Stimulated activated naive CD4-positive, alpha-beta T cell treated with Interleukin-2 at 50 U/mL for 16 hours (primary cell): Measurements from ENCODE around the gene STX1A.

Experiments used
- DNase-seq: peaks from one replicate; lab custom pipeline; 2025; lab: John Stamatoyannopoulos, UW

The STX1A gene

DNA sequence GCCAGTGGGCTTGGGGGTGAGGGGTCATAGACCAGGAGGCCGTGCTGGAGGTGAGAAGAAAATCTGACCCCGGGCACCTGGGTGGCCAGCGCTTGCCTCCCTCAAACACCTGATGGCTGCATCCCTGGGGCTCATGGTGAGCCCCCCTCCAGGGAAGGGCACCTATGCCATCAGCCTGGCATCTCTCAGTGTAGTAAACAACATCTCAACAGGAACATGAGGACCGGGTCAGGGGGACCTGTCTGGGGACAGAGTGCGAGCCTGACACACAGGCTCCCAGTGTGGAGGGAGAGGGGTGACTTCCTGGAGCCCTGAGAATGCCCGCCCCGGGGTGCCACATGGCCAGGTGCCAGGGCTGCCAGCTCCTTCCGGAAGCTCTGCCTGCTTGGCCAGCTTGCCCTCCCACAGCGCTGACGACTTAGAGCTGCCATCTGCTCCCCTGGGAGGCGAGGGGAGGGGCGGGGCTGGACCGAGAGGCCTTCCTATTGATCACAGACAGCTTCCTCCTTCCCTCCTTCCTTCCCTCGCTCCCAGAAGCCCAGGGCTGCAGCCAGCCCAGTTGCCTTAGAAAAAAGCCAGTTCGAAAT lies 12.3 kb downstream of the STX1A start:
- DNase-seq = no peak

DNA sequence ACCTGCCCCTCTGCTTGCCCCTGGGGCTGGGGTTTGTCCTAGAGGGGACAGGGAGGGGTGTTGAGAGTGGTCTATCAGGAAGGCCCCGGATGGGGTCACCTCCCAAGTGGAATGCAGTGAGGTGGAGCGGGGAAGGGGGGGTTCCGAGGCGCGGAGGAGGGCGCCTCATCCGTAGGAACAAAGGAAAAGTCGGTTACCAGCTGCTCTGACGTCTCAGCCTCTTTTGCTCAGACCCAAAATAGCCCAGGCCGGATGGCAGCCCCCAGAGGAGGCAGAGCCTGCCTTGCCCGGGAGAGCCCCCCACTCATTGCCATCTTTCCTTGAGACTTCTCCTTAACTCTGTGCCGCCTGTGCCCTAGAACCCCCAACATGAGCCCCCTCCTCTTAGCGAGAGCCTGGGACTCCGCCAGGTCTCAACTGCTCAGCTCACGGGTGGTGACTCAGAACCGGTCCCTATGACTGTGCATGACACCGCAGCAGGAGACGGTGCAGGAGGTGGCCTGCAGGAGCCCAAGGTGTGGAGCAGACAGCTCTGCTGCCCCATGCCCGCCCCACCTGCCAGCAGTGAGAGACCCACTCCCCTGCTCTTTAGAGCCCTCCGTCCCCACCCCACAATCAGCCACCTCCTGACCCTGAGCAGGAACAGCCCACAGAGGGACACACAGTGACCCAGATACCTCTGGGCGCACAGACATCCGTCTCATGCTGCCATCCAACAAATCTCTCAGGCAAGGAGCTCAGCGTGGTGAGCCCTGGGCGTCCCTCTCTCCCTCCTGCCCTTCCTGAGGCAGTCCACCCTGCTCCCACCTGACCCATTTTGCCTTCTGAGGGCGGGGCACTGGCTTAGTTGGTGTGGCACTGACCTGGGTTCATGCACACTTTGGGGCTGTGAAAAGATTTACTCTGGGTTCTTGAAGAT lies 13.1 kb downstream of the STX1A start:
- DNase-seq = peak; percentile 38

DNA sequence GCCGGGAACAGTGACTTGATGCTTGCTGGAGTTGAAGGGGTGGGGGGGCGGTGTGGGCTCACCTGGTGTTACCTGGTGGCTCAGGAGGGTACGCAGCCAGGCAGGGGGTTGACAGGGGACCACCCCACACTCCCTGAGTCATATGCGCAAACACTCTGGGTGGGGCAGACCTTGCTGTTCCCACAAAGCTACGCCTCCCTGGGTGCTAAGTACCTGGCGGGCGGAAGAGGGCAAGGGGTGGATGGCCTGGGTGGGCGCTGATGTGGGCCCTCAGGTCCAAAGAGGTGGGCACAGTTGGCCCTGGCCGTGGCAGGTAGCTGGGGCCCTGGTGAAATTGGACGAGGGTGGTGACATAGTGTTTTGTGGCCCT lies 13.9 kb downstream of the STX1A start:
- no peak for DNase-seq

DNA sequence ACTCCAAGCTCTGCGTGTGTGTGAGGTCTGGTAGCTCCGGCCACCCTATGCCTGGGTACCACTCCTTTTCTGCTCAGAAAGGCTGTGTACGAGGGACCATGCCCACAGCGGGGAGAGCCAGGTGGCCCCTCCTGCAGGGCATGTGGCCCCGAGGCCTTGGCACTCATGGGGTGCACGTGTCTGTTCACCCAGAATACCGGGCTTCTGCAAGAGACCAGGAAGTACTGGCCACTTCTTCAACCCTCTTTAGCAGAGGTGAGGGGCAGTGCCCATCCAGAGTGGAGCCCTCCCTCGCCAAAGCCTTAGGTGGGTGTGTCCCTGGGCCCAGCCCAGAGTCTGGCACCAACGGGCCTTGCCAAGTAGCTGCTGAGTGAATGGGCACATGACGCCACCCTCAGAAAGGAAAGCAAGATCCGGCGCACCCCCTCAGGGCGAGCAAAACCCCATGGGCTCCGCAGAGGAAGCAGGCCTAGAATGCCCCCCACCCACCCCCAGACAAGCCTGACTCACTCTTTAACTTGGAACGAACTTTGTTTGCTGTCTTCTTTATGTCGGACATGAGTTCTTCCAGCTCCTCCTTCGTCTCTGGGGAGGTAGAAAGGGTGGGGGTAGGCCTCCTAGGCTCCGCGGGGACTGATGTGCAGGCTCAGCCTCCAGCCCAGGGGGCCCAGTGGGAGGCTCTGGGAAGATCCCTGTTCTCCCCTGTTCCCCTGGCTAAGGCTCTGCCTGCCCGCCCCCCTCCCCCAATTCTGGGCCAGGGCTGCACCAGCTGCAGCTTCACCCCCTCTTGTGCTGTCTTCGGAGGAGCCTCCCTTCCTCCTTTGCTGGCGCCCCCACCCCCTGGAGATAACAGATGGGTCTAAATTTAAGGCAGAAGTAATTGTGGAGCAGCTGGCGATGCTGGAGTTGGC lies 14.6 kb downstream of the STX1A start:
- DNase-seq = no peak

DNA sequence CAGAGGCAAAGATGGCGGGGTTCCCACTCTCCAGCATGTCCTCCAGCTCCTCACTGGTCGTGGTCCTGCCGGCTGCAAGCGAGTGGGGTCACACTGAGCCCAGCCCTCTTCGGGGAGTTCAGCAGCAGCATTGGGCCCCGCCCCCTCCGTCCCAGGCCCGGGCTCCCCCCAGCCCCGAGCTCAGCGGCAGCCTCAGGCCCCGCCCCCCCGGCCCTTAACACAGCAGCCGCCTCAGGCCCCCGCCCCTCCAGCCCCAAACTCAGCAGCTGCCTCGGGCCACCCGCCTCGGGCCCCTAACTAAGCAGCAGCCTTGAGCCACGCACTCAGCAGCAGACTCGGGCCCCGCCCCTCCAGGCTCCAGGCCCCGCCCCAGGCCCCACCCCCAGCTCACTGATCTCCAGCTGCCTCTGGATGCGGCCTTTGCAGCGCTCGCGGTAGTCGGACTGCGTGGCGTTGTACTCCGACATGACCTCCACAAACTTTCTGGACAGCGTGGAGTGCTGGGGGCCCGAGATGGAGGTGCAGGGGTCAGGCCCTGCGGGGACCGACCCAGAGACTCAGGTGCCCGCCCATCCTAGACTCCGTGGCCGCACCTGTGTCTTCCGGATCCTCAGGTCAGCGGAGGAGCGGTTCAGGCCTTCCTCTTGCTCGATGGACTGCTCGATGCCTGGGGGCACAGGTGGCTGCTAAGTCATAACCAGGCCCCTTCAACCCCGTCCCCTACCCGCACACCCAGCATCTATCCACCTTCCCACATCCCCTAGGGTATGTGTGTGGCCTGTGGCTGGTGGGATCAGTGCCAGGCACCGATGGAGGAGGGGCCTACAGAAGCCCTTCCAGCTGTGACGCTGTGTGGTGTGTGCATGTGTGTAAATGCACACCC lies 15.5 kb downstream of the STX1A start:
- peak; percentile 17 for DNase-seq

DNA sequence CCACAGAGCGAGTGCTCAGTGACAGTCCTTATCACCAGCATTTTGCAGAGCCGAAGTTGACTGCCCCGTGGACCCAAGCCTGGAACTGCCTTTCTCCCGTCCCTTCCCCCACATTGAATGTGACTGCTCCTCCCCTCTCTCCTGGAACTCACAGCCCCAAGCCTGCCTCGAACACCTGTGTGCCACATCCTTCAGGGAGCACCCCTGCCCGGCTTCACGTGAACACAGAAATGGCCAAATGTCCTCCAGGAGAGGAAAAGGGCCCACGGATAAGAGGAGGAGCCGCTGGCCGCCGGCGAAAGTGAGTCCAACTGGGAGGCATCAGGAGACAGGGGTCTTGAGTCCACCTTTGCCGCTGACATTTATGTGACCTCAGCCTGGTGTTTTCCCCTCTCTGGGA lies 16.2 kb downstream of the STX1A start:
- no peak for DNase-seq

DNA sequence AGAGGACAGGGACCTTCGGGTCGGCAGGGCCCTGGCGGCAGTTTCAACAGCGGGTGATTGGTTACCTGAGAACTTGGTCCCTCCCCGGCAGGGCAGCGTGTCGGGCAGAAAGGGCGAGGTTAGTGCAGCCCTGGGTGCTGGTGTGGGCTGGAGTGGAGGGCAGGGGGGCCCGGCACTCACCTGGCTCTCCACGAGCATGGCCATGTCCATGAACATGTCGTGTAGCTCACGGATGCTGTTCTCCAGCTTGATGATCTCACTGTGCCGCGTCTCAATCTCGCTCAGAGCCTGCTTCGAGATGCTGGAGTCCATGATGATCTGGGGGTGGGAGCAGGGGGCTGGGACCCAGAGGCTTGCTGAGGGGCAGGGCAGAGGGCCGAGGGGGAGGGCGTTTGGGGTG lies 16.8 kb downstream of the STX1A start:
- no peak for DNase-seq

DNA sequence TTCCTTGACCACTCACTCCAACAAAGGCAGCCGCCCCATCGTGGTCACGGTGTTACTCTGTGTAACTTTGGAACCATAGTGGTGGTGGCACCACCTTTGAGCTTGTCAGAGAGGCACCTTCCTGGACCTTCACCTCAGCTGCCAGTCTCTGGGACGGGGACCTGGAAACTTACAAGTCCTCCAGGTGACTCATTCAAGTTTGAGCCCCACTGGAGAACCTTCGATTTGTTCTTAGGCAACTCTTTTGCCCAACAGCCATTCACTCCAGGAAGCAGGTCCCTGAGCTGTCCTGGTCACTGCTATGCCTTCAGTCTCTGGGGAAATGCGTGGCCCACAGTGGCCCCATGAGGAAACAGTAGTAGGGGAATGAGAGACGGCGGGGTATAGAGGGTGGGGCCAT lies 17.2 kb downstream of the STX1A start:
- DNase-seq = no peak

DNA sequence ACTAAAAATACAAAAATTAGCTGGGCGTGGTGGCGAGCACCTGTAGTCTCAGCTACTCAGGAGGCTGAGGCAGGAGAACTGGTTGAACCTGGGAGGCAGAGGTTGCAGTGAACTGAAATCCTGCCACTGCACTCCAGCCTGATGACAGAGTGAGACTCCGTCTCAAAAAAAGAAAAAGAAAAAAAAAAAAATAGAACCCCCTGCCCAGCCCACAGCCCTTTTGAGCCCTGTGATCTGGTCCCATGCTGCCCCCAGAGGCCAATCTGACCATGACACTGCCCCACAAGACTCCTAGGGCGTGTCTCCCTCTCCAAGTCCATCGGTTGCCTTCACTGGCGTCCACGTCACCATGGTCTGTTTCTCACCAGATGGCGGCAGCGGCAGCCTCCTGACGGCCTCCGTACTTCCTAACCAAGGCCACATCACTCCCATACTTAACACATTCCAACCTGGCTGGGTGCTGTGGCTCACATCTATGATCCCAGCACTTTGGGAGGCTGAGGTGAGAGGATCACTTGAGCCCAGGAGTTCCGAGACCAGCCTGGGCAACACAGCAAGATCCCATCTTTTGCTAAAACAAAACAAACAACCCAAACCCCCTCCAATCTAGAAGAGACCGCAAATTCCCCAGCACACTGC lies 18.0 kb downstream of the STX1A start:
- DNase-seq = peak; percentile 18

DNA sequence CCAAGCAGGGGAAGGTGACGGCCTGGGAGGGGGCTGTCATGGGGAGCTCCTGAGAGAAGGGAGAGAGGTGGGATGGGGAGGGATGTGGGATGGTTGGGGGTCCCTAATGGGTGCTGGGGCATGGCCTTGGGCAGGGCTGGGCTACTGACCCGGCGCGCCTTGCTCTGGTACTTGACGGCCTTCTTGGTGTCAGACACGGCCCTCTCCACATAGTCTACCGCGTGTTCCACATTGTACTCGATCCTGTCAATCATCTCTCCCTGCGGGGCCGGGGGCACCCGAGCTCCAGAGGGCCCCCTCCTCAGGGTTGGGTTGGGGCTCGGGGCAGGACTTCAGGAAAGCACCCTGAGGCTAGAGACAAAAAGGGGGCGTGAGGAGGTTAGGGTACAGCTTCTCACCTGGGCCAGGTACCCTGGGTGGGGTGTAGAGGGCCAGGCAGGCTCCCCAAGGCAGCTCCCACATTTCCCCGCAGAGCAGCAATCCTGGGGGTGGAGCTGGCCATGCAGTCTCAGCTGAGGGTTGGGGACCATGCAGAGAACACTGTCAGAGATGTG lies 18.8 kb downstream of the STX1A start:
- DNase-seq = no peak

DNA sequence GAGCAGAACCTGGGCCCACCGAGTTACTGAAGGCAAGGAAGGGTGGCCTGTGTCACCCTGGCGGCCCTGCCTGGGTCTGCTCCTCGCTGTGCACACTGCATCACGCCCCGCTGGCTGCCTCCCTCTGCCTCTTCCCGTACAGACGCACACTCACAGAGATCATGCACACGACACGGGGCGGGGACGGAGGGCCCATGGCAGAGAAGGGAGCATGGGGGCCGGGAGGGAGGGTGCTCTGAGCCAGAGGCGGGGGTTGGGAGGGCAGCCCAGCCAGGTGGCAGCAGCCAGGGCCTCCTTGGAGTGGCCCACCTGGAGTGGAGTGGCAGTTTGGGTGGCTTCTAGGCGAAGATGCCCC lies 19.4 kb downstream of the STX1A start:
- no peak for DNase-seq

DNA sequence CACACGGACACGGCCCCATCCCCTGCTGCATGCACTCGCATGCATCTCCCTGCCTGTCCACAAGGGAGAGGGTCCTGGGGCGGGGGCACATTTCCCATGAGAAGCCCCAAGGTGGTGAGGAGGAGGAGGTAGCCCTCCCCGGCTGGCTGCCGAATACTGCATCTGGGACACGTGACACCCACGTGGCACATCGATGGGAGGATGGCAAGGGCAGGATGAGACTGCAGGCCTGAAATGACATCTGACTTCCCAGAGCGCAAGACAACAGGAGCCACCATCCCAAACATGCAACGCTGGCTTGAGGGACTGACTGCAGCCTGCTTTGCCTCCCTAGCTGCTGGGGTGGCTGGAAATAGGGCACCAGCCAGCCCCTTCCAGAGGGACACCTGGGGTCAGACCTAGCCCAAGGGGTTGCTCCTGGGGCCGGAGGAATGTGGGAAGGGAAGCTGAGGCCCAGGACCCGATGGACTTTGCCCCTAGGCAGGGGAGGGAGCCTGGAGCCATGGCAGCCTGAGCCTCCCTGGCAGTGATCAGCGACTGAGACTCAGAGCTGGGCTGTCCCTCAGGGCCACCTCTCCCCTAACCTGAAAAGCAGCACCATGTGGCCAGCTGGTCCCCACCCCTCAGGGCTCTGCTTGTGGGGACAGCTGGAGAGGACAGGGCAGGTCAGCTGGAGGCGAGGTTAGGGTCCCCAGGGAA lies 19.9 kb downstream of the STX1A start:
- DNase-seq = no peak

DNA sequence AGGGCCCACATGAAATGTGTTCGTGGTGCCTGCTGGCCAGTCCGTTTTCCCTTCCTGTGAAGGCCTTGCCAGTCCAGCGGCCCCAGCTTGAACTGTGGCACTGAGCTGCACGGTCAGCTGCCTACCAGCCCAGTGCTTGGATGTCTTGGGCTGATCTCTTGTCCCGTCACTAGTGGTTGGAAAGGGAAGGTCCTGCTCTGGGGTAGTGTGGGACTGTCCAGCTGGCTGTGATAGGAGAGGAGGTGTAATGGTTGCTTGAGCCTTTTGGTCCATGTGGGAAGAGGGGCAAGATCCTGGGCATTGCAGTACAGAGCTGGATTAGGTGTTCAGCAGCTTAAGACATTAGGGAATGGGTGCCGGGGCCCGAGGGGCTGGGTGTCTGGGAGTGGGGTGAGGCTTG lies 21.1 kb downstream of the STX1A start:
- DNase-seq = no peak

DNA sequence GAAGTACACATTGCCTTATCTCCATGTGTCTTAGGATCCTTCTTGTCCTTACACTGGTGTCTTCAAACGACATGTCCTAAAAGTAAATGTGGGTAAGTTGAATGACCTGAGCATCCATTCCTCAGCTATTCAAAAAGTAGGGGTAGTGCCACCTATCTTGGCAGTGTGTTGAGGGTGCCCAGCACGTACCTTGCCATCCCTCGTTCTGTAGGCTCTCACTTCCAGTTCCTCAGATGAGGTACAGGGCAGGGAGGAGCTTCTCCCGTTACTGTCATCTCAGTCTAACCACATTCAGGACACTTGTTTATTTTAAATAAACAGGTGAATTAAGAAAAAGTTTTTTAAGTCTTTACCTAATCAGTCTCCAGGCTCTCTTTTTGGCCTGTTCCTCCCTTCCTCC lies 23.1 kb downstream of the STX1A start:
- no peak for DNase-seq

DNA sequence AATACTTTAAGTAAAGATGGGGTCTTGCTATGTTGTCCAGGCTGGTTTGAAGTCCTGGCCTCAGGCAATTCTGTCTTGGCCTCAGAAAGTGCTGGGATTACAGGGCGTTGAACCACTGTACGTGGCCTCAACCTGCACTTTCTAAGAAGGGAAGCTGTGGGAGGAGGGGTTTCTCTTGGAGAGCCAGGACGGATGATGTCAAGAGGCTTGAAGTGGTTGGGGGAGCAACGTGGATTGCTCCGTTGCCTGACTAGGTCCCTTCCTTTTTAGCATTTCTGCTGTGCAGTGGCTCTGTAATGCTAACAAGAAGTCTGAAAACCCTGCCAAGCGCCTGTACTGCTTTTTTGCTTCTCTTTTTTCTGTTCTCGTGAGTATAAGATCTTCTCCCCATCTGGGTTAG lies 28.8 kb downstream of the STX1A start:
- DNase-seq = no peak

DNA sequence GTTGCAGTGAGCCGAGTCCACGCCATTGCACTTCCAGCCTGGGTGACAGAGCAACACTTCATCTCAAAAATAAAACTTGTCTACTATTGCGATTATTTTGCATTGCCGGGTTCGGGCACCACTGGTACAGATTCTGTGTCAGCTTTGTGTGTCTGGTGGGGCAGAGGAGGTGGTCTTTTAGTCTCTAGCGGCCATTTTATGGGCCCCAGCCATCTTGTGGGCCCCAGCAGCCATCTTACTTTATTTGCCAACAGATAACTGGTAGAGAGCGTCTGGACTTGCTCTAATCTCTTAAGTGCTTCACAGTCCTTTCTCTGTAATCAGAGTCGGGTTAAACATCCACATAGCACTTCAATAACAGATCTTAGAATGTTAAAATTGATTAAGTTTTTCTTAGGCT lies 31.2 kb downstream of the STX1A start:
- no peak for DNase-seq

DNA sequence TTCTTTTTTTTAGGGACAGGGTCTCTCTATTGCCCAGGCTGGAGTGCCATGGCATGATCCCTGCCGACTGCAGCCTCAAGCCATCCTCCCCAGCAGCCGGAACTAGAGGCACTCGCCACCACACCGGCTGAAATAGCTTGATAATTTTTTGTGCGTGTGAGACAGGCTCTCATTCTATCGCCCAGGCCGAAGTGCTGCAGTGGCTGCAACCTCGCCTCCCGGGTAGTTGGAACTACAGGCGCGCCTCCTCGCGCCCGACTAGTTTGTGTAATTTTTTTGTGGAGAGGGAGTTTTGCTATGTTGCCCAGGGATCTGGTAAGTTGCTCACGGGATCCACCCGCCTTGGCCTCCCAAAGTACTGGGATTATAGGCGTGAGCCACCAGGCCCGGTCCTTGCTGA lies 34.2 kb downstream of the STX1A start:
- DNase-seq = no peak

DNA sequence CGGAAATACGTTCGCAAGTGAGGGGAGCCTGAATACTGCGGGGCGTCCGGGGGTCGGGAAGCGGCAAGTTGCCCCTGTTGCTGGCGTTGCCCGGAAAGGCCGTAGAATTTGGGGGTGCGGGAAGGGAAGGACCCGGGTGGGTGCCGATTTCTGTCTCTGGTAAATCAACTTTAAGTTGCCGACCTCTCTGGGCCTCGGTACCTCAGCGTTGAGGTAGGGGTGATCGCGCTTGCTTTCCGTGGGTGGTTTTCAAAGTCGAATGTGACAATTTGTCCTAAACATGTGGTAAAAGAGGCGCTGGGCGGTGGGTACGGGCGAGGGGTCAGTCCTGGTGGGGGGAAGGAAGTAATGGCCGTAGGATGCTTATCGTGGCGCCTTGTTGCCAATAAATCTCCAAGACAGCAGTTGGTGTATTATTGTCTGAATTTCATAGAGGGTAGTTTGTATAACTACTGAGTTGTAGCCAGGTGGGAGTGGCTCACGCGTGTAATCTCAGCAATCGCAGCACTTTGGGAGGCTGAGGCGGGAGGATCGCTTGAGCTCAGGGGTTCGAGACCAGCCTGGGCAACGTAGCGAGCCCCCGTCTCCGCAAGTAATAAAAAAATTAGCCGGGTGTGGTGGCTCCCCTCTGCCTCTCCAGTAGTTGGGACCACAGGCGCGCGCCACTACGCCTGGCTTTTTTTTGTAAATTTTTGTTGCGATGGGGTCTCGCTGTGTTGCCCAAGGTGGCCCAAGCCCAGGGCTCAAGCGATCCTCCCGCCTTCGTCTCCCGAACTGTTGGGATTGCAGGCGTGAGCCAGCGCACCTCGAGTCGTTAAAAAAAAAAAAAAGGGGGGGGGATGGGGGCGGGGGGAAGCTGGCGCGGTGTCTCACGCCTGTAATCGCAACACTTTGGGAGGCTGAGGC lies 35.4 kb downstream of the STX1A start:
- peak; percentile 26 for DNase-seq

DNA sequence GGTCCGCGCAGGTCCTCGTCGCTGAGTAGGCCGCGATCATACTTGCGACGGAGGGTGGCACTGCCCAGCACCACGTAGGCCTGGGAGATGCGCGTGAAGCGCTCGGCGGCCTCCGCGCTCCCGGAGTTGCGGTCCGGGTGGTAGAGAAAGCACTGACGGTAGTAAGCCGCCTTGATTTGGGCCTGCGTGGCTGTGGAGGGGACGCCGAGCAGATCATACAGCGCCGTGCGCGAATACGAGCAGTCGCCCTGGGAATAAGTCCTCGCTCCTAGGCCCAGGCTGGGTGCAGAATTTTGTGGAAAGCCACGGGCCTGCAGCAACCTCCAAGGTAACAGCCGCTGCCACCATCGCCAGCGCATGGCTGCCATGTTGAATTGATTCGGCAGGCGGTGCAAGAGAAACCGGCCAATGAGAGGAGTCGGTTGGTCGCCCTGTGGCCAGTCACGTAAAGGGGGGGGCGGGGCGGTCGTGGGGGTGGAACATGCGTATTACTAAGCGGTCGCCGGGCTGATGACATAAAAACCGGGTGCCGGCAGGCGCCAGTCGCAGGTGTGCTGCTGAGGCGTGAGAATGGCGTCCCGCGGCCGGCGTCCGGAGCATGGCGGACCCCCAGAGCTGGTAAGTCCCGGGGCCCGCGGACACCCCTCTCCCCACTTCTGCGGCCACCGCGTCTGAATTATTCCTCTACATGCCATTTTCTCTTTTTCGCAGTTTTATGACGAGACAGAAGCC lies 36.2 kb downstream of the STX1A start, which contains the start of the genes BUD23 and DNAJC30:
Gene BUD23, plus strand, starts transcription at position 542 of the 732 bp plus-strand sequence. Its CDS starts 29 bp downstream, at position 571.
Gene DNAJC30, minus strand, starts transcription at position 398 of the 732 bp plus-strand sequence. Its CDS starts 30 bp downstream, at position 368.
- DNase-seq = peak; percentile 97
